Glutamatergic neuron (in vitro differentiated cells): ENCODE data around the gene CLNK. TPM values are rescaled to one million over a fixed set of nuclear protein-coding genes. Genes with fewer than 3 reads are reported as not detected.

Experiments used
- DNase-seq: peaks from one replicate; pipeline ENCODE4 v3.0.0; 2022
- H3K27ac Mint-ChIP-seq: one replicate; pipeline ENCODE4 v1.8.0; 2020; ENCODE audit warnings: mild to moderate bottlenecking, mixed read lengths, inconsistent platforms; ENCODE audit not compliant: unreplicated experiment
- H3K27me3 Mint-ChIP-seq: one replicate; pipeline ENCODE4 v1.8.0; 2020; ENCODE audit warnings: mild to moderate bottlenecking, moderate library complexity, mixed read lengths, inconsistent platforms; ENCODE audit not compliant: unreplicated experiment
- H3K36me3 Mint-ChIP-seq: one replicate; pipeline ENCODE4 v1.8.0; 2020; ENCODE audit warnings: mild to moderate bottlenecking, mixed read lengths, inconsistent platforms; ENCODE audit not compliant: unreplicated experiment
- H3K4me1 Mint-ChIP-seq: one replicate; pipeline ENCODE4 v1.8.0; 2020; ENCODE audit warnings: mild to moderate bottlenecking, low read depth, mixed read lengths, inconsistent platforms; ENCODE audit not compliant: unreplicated experiment
- H3K4me3 Mint-ChIP-seq: one replicate; pipeline ENCODE4 v1.8.0; 2020; ENCODE audit warnings: mild to moderate bottlenecking, mixed read lengths, inconsistent platforms; ENCODE audit not compliant: unreplicated experiment
- H3K9me3 Mint-ChIP-seq: one replicate; pipeline ENCODE4 v1.8.0; 2020; ENCODE audit warnings: mild to moderate bottlenecking, moderate library complexity, mixed read lengths, inconsistent platforms; ENCODE audit not compliant: unreplicated experiment
- total RNA-seq: library from RNA; stranded (reverse); fragmentation: NEBNext Ultra II Directional; extraction: Animal tissue kit (Norgen Biotek cat#: 25700); gene quantifications from one replicate; pipeline ENCODE4 v1.2.1, GENCODE V29; 2021; ENCODE audit not compliant: unreplicated experiment
- TF ChIP-seq, protein P1 (sequence below): fragments of 200-600 bp; sonication (generic); IDR thresholded peaks from one replicate; pipeline ENCODE4 v1.5.0; 2021; ENCODE audit not compliant: partially characterized antibody, unreplicated experiment

The CLNK gene
- total RNA-seq, 1 donor from 2014 or later, result not detected

DNA sequence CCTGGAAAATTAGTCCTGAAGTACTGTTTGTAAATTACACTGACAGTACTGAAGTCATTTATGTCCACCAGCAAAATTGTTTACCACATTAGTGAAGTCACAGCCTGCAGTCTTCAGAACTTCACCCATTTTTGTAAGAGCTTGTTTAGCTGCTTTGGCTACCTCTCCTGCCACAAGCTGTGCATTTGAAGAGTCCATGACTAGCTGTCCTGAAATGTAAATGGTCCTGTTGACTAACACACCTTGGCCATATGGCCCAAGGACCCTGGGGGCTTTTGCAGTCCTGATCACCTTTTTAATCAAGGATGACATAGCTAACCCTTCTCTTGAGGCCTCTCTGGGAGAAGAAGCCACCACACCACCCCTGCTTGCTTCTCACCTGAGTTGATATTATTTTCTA, 205.9 kb downstream of the CLNK start:
- Mint-ChIP-seq H3K9me3 (no peaks in the 10 kb centered on the region), H3K4me1 (no peaks in the 10 kb centered on the region), H3K36me3 (no peaks in the 10 kb centered on the region), H3K4me3 (no peak overlapping the region), H3K27me3 (peaks cover 1% of the 10 kb centered on the region), H3K27ac (no peak overlapping the region)
- TF ChIP-seq, protein P1, sequence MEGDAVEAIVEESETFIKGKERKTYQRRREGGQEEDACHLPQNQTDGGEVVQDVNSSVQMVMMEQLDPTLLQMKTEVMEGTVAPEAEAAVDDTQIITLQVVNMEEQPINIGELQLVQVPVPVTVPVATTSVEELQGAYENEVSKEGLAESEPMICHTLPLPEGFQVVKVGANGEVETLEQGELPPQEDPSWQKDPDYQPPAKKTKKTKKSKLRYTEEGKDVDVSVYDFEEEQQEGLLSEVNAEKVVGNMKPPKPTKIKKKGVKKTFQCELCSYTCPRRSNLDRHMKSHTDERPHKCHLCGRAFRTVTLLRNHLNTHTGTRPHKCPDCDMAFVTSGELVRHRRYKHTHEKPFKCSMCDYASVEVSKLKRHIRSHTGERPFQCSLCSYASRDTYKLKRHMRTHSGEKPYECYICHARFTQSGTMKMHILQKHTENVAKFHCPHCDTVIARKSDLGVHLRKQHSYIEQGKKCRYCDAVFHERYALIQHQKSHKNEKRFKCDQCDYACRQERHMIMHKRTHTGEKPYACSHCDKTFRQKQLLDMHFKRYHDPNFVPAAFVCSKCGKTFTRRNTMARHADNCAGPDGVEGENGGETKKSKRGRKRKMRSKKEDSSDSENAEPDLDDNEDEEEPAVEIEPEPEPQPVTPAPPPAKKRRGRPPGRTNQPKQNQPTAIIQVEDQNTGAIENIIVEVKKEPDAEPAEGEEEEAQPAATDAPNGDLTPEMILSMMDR, result no peak
- no peak for DNase-seq

DNA sequence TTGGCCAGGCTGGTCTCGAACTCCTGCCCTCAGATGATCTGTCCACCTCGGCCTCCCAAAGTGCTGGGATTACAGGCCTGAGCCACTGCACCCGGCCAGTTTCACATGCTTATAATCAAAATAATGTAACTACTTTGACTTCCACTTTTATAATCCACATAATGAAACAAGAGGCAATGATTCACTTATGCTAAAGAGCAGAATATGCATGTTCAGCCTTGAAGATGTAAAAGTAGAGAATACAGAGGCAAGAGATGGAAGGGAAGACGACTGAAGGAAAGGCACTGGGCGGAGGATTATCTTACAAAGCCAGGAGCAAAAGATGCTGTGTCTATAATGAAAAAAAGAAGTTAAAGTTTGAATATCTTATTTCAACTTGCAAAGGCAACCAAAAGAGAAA, 214.1 kb downstream of the CLNK start:
- peaks cover 2% of the 10 kb centered on the region for H3K27me3 Mint-ChIP-seq
- no peak for DNase-seq
- H3K4me1 Mint-ChIP-seq, result no peaks in the 10 kb centered on the region
- H3K27ac Mint-ChIP-seq, result no peak overlapping the region
- no peaks in the 10 kb centered on the region for H3K36me3 Mint-ChIP-seq
- H3K4me3 Mint-ChIP-seq, result no peak overlapping the region
- TF ChIP-seq, protein P1, result no peak
- H3K9me3 Mint-ChIP-seq, result no peaks in the 10 kb centered on the region

DNA sequence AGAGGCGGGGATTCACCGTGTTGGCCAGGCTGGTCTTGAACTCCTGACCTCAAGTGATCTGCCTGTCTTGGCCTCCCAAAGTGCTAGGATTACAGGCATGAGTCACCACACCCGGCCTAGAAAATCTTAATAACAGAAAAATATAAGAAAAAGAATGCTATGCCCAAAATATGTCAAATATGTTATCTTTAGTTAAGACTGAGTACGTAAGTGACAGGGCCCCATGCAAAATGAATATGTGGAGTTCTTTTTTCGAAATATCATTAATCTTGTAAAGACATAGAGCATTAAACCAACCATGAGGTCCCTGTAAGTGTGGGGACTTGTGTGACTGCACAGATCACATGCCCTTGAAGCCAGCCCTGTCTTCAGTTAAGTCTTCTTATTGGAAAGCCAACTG, 218.4 kb downstream of the CLNK start:
- H3K4me1 Mint-ChIP-seq, result no peaks in the 10 kb centered on the region
- H3K9me3 Mint-ChIP-seq, result peaks cover 3% of the 10 kb centered on the region
- H3K4me3 Mint-ChIP-seq, result no peak overlapping the region
- peaks cover 14% of the 10 kb centered on the region for H3K27me3 Mint-ChIP-seq
- no peak for DNase-seq
- TF ChIP-seq, protein P1, result no peak
- H3K36me3 Mint-ChIP-seq, result peaks cover 9% of the 10 kb centered on the region
- no peak overlapping the region for H3K27ac Mint-ChIP-seq

DNA sequence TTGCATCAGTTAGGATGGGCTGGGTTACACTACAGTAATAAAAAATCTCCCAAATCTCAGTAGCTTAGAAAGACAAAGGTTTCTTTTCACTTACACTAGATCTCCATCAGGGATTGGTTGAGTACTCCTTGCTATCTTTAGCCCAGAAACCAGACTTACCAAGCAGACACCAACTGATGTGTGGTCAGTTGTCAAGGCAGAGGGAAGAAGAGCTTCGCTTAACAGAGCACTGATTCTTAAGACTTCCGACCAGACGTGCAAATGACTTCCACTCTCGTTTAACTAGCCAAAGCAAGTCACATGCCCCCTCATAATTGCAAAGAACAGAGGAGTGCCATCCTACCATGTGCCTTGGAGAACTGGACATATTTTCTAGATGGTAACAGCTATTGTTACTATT, 221.7 kb downstream of the CLNK start:
- no peak overlapping the region for H3K27ac Mint-ChIP-seq
- peaks cover 24% of the 10 kb centered on the region for H3K27me3 Mint-ChIP-seq
- TF ChIP-seq, protein P1, result no peak
- peaks cover 22% of the 10 kb centered on the region for H3K36me3 Mint-ChIP-seq
- DNase-seq, result no peak
- H3K9me3 Mint-ChIP-seq, result peaks cover 9% of the 10 kb centered on the region
- no peaks in the 10 kb centered on the region for H3K4me1 Mint-ChIP-seq
- H3K4me3 Mint-ChIP-seq, result no peak overlapping the region

DNA sequence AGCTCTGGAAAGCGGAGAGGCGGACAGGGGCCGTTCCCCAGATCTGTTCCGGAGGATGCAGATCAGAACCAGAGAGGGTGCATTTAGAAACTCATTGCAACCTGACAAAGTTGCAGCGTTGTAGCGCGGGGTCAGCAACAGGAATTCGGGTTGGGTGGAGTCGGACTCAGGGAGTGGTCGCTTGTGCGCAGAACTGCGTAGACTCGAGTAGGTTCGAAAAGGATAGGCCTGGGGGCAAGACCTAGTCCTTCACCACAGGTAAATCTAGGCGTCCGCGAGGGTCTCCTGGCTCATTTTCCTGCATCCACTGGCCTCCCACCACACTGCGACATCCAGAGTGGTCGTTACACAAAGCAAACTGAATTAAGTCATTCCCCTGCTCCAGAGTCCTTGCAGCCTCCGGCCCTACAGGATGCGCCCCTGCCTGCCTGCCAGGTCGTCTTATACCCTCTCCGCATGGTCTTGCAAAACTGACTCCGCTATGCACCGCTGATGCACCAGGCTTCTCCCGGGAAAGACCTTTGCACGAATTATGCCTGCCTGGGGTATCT, 222.6 kb downstream of the CLNK start:
- H3K27ac Mint-ChIP-seq, result no peak overlapping the region

More for the DNA sequence above, 222.6 kb downstream of the CLNK start:
- peak overlapping the region; percentile 92 for H3K4me3 Mint-ChIP-seq
- peaks cover 24% of the 10 kb centered on the region for H3K27me3 Mint-ChIP-seq
- H3K9me3 Mint-ChIP-seq, result peaks cover 9% of the 10 kb centered on the region
- H3K36me3 Mint-ChIP-seq, result peaks cover 22% of the 10 kb centered on the region
- no peak for DNase-seq
- TF ChIP-seq, protein P1, result no peak
- H3K4me1 Mint-ChIP-seq, result no peaks in the 10 kb centered on the region
